GM13977 (cell line): ENCODE results near the gene TMEM182.

Experiments used
- DNase-seq: peaks from one replicate; pipeline ENCODE4 v3.0.0; 2012; ENCODE audit warnings: low spot score
- in situ Hi-C: fragments of 300-500 bp; cut with MboI; formaldehyde crosslinking; loops from one replicate; pipeline ENCODE4 v1.12.0; 2022; ENCODE audit warnings: low sequenced_read_pairs, low pct_unique_long_range_greater_than_20kb, mixed read lengths, inconsistent platforms; ENCODE audit not compliant: unreplicated experiment
- TF ChIP-seq, protein P1 (sequence below): IDR thresholded peaks from 2 replicates; pipeline ENCODE4 v1.5.1; 2012; ENCODE audit warnings: mild to moderate bottlenecking, control low read depth; ENCODE audit not compliant: insufficient read depth; ENCODE audit errors: extremely low read depth, missing control alignments

TMEM182 gene

DNA sequence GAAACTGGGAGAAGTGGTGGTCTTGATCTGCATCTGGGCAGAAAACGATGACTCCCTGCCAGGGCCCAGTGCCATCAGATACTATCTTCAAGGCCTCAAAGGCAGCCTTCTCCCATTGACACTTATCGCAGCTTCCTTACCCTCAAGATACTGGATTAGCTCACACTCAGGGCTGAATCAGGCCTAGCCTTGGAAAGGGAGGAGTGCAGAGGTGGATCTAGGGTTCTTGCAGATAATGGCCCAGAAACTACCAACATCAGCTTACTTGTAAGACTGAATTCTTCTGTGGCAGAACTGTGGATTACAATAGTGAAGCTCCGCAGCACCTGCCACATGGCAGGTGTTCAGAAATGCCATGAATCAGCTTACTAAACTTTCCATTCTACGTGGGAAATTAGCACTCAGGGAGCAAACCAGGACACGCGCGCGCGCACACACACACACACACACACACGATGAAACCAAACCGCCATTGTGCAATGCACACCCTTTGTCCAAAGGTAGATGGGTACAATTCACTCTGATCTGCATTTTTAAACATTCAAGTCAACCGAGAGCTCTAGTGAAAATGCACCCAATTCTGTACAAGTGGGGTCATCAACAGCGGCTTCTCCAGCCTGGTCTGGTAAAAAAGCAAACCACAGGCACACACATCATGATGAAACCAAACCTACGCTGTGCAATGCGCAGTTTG is 26.3 kb upstream of the TMEM182 start:
- no peak for DNase-seq
- in situ Hi-C loops, result no loop called here
- TF ChIP-seq, protein P1, sequence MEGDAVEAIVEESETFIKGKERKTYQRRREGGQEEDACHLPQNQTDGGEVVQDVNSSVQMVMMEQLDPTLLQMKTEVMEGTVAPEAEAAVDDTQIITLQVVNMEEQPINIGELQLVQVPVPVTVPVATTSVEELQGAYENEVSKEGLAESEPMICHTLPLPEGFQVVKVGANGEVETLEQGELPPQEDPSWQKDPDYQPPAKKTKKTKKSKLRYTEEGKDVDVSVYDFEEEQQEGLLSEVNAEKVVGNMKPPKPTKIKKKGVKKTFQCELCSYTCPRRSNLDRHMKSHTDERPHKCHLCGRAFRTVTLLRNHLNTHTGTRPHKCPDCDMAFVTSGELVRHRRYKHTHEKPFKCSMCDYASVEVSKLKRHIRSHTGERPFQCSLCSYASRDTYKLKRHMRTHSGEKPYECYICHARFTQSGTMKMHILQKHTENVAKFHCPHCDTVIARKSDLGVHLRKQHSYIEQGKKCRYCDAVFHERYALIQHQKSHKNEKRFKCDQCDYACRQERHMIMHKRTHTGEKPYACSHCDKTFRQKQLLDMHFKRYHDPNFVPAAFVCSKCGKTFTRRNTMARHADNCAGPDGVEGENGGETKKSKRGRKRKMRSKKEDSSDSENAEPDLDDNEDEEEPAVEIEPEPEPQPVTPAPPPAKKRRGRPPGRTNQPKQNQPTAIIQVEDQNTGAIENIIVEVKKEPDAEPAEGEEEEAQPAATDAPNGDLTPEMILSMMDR, result no peak

DNA sequence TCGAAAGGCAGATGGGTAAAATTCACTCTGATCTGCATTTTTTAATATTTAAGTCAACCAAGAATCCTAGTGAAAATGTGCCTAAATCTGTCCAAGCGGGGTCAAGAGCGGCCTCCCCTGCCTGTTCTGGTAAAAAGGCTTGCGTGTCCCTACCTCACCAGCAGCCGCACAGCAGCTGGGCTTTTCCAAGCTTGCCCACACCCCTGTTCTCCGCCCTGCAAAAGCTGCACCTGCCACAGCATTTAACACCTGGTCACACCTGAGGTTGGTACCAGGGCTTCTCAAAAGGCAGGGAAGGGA is 25.8 kb upstream of the TMEM182 start:
- TF ChIP-seq, protein P1, result no peak
- in situ Hi-C loops, result no loop called here
- no peak for DNase-seq

DNA sequence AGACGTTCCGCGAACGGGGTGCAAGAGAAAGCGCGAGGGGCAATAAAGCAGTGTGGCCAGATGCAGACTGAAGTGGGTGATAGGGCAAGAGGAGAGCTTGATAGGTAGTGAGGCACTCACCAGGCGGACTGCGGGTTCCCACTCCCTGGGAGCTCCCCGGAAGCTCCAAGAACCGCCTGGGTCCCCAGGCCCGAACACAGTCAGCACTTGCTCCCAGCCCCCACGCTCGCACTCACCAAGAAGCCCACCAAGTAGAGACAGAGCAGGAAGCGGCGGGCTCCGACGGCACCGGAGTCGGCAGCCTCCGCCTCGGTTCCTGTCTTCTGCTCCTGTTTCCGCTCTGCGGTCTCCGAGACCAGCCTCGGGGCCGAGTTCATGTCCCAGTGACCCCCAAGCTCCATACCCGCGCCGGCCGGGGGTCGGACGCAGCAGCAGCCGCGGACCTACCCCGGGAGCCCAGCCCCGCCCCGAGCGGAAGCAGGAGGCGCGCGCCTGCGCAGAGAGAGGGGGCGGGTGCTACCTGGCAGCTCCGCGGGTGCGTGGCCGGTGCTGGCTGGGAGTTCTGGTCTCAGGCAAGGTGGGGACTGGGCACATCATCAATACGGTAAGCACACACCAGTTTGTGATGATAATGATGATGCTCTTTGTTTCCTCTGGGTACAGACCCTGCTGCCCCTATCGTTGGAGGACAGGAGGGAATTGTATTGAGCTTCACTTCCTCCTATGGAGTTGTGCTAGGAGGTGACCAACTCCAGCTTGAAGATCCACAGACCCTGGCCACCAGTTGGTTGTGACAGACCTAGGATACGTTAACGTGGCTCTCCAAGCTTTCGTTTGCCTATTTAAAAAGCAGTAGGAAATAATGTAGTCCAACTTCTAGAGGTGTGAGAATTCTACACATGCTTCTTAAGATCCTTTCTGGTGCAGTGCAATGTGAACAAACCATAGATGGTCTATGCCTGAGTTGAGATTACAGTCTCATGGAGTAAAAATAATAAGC is 25.1 kb upstream of the TMEM182 start:
- in situ Hi-C loops, result no loop called here
- peak; percentile 91 for DNase-seq
- TF ChIP-seq, protein P1, result no peak

DNA sequence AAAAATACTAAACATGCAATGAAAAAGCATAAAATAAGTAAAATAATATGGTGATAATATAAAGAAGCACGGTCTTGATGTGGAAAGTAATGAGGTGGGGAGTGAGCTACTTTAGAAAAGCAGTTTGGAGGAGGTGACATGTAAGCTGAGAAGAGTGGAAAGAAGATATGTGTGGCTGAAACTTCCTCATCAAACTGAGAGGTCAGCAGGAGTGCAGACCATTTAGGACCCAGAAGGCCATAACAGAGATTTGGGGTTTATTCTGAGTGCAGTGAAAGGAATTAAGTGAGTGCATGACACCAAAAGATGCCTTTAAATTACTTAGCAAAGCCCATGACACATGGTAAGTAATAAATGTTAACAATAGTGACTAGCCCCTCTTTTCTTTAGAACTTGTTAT is 24.4 kb upstream of the TMEM182 start:
- in situ Hi-C loops, result no loop called here
- TF ChIP-seq, protein P1, result no peak
- peak; percentile 63 for DNase-seq

DNA sequence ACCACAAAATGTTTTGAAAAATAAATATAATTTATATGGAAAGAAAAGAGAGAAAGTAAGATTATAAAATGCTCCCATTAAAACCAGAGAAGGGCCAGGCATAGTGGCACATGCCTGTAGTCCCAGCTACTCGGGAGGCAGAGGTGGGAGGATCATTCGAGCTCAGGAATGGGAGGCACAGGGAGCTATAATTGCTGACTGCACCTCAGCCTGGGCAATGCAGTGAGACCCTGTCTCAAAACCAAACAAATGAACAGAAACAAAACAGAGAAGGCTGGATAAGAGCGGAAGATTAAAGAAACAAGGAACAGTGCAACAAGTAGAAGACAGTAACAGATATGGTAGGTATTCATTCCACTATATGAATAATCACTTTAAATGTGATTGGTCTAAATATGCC is 18.6 kb upstream of the TMEM182 start:
- TF ChIP-seq, protein P1, result no peak
- in situ Hi-C loops, result no loop called here
- DNase-seq, result no peak

DNA sequence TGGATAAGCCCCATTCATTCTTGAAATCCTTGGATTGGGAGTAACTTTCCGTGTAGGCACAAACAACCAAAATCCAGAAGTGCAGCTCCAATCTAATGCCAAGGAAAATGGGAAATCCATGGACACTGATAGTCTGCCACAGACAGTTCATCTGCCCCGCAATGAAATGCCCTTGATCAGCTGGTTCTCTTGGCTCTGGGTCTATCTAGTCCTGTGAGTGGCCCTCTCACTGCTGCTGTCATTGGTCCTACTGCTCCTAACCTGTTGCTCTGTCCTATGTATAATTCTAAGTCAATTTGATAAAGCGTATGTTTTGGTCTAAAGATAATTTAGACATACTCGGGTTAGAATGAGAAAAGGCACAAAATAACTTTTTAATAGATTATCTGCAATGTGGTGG is 13.7 kb upstream of the TMEM182 start:
- TF ChIP-seq, protein P1, result no peak
- in situ Hi-C loops, result no loop called here
- no peak for DNase-seq
